ENCODE measurements around the gene CDK3.

DNA sequence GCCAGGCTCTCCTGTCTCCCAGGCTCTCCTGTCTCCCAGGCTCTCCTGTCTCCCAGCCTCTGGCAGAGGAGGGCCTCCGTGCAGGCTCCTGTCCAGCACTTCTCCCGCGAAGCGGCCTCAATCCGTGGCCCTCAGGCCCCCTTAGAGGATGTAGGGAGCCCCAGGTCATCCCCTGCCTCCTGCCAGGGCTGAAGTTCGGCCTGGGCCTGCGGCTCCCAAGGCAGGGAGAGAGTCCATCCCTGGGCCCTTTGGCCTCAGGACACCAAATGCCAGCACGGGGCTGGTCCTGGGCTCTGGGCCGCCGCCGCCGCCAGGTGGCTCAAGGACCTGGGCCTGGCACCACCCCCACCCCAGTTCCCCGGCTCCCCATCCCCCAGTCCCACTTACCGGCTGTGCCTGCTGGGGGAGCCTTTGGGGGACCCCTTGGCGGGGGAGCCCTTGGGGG, 26.1 kb downstream of the CDK3 start:
- TF ChIP-seq, protein P1, sequence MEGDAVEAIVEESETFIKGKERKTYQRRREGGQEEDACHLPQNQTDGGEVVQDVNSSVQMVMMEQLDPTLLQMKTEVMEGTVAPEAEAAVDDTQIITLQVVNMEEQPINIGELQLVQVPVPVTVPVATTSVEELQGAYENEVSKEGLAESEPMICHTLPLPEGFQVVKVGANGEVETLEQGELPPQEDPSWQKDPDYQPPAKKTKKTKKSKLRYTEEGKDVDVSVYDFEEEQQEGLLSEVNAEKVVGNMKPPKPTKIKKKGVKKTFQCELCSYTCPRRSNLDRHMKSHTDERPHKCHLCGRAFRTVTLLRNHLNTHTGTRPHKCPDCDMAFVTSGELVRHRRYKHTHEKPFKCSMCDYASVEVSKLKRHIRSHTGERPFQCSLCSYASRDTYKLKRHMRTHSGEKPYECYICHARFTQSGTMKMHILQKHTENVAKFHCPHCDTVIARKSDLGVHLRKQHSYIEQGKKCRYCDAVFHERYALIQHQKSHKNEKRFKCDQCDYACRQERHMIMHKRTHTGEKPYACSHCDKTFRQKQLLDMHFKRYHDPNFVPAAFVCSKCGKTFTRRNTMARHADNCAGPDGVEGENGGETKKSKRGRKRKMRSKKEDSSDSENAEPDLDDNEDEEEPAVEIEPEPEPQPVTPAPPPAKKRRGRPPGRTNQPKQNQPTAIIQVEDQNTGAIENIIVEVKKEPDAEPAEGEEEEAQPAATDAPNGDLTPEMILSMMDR (IDR thresholded peaks at IDR 0.05): peak in 2 of 6 experiments; percentile 6 to 20
- TF ChIP-seq POLR2A (IDR thresholded peaks at IDR 0.05): no peak
- TF ChIP-seq POLR2AphosphoS5 (IDR thresholded peaks at IDR 0.05): no peak
